ENCODE measurements around the gene PRADC1. TPM values are rescaled to one million over a fixed set of nuclear protein-coding genes. Genes with fewer than 3 reads are reported as not detected.

The PRADC1 gene
- total and polyA plus RNA-seq, 2 experiments from 2014 or later, result 6.5 to 8.3 TPM

- TF ChIP-seq, protein P1, sequence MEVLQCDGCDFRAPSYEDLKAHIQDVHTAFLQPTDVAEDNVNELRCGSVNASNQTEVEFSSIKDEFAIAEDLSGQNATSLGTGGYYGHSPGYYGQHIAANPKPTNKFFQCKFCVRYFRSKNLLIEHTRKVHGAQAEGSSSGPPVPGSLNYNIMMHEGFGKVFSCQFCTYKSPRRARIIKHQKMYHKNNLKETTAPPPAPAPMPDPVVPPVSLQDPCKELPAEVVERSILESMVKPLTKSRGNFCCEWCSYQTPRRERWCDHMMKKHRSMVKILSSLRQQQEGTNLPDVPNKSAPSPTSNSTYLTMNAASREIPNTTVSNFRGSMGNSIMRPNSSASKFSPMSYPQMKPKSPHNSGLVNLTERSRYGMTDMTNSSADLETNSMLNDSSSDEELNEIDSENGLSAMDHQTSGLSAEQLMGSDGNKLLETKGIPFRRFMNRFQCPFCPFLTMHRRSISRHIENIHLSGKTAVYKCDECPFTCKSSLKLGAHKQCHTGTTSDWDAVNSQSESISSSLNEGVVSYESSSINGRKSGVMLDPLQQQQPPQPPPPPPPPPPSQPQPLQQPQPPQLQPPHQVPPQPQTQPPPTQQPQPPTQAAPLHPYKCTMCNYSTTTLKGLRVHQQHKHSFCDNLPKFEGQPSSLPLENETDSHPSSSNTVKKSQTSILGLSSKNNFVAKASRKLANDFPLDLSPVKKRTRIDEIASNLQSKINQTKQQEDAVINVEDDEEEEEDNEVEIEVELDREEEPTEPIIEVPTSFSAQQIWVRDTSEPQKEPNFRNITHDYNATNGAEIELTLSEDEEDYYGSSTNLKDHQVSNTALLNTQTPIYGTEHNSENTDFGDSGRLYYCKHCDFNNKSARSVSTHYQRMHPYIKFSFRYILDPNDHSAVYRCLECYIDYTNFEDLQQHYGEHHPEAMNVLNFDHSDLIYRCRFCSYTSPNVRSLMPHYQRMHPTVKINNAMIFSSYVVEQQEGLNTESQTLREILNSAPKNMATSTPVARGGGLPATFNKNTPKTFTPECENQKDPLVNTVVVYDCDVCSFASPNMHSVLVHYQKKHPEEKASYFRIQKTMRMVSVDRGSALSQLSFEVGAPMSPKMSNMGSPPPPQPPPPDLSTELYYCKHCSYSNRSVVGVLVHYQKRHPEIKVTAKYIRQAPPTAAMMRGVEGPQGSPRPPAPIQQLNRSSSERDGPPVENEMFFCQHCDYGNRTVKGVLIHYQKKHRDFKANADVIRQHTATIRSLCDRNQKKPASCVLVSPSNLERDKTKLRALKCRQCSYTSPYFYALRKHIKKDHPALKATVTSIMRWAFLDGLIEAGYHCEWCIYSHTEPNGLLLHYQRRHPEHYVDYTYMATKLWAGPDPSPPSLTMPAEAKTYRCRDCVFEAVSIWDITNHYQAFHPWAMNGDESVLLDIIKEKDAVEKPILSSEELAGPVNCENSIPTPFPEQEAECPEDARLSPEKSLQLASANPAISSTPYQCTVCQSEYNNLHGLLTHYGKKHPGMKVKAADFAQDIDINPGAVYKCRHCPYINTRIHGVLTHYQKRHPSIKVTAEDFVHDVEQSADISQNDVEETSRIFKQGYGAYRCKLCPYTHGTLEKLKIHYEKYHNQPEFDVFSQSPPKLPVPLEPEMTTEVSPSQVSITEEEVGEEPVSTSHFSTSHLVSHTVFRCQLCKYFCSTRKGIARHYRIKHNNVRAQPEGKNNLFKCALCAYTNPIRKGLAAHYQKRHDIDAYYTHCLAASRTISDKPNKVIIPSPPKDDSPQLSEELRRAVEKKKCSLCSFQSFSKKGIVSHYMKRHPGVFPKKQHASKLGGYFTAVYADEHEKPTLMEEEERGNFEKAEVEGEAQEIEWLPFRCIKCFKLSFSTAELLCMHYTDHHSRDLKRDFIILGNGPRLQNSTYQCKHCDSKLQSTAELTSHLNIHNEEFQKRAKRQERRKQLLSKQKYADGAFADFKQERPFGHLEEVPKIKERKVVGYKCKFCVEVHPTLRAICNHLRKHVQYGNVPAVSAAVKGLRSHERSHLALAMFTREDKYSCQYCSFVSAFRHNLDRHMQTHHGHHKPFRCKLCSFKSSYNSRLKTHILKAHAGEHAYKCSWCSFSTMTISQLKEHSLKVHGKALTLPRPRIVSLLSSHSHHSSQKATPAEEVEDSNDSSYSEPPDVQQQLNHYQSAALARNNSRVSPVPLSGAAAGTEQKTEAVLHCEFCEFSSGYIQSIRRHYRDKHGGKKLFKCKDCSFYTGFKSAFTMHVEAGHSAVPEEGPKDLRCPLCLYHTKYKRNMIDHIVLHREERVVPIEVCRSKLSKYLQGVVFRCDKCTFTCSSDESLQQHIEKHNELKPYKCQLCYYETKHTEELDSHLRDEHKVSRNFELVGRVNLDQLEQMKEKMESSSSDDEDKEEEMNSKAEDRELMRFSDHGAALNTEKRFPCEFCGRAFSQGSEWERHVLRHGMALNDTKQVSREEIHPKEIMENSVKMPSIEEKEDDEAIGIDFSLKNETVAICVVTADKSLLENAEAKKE (CRISPR knock-in tag; IDR thresholded peaks at IDR 0.05), result no peak
- TF ChIP-seq CREB1 (CRISPR knock-in tag; IDR thresholded peaks at IDR 0.05; ENCODE audit: low read depth) (no peak), ETS1 (IDR thresholded peaks at IDR 0.05) (no peak), POLR2AphosphoS5 (IDR thresholded peaks at IDR 0.05; ENCODE audit: low read depth) (no peak), ZNF114 (CRISPR knock-in tag; IDR thresholded peaks at IDR 0.05) (no peak)
Measured at GRCh38 chr2:73239776-73240175, 6.7 kb upstream of the PRADC1 start (continued).

DNA sequence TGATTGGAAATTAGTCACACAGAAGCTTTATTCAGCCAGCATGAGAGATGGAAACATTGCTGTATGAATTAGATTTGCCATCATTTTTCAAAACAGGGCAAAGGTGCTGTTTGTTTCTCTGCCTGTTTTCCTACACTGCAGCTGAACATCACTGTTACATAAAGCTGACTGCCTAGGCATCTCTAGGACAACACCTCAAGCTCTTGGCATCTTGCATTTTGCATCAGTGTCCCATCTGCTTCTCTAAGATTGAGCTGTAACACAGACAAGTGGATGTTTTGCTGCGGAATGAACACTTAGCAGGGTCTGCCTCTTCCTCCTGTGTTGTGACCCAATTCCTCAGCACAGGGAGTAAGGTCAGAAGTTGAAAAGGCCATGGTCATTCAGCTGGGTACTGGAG lies 5.9 kb upstream of the PRADC1 start:
- Mint-ChIP-seq H3K27ac (peak overlapping the region; percentile 96), H3K9me3 (no peaks in the 10 kb centered on the region)
- TF ChIP-seq NANOG (IDR thresholded peaks at IDR 0.05; ENCODE audit: borderline replicate concordance), result no peak
- TF ChIP-seq EZH2phosphoT487 (IDR thresholded peaks at IDR 0.05; ENCODE audit: unreplicated experiment), result no peak
- TF ChIP-seq, protein P1 (CRISPR knock-in tag; IDR thresholded peaks at IDR 0.05), result no peak
- no peak for TF ChIP-seq JUNB (IDR thresholded peaks at IDR 0.05; ENCODE audit: unreplicated experiment)
- TF ChIP-seq EZH2 (IDR thresholded peaks at IDR 0.05; ENCODE audit: low read depth, unreplicated experiment), result no peak

More for the DNA sequence above, 5.9 kb upstream of the PRADC1 start:
- H3K4me1 ChIP-seq (ENCODE audit: insufficient read depth), result peaks cover 29% of the 10 kb centered on the region
- no peaks in the 10 kb centered on the region for H3K9me2 ChIP-seq (ENCODE audit: insufficient read depth)
- H3K36me3 ChIP-seq (ENCODE audit: insufficient read depth), result peaks cover 36% of the 10 kb centered on the region
- Mint-ChIP-seq H3K36me3 (ENCODE audit: low read depth) (peaks cover 71% of the 10 kb centered on the region), H3K27me3 (ENCODE audit: insufficient read depth, low read depth, poor library complexity) (peaks cover 7% of the 10 kb centered on the region), H3K4me3 (no peak overlapping the region), H3K4me1 (peaks cover 29% of the 10 kb centered on the region)
- no peak overlapping the region for H2AFZ ChIP-seq
- H4K20me1 ChIP-seq (replicated peaks; ENCODE audit: insufficient read depth), result peaks cover 74% of the 10 kb centered on the region
- H3K79me2 ChIP-seq (replicated peaks; ENCODE audit: insufficient read depth), result peaks cover 88% of the 10 kb centered on the region
- ATAC-seq, result no peak
- DNase-seq (ENCODE audit: low spot score), result no peak
- no peaks in the 10 kb centered on the region for H3K27me3 ChIP-seq (ENCODE audit: insufficient read depth)
- peak overlapping the region; percentile 78 for H3K27ac ChIP-seq (ENCODE audit: low read depth)
- H3F3A ChIP-seq (replicated peaks; ENCODE audit: low read depth), result peaks cover 6% of the 10 kb centered on the region; the same call in 1 of the 2 replicates
- H3K4me3 ChIP-seq, result no peak overlapping the region
- no peak overlapping the region; the same call in 1 of the 2 replicates for H3K4me2 ChIP-seq

All from GM23338 (cell line).